Stimulated activated effector memory CD8-positive, alpha-beta T cell treated with anti-CD3 and anti-CD28 coated beads, Interleukin-12 subunit alpha, Interleukin-12 subunit beta, amount 100 ng/mL, for 72 hours (primary cell): Measurements from ENCODE around the gene ZC3H18.

Experiments
- ATAC-seq: fragments of 150-1000 bp; cut with Tn5 transposase; 2 replicates; pipeline ENCODE4 v1.10.0; 2021
- DNase-seq, 2 donors: peaks; one replicate each; pipeline ENCODE4 v3.0.0; 2021 to 2022; ENCODE audit warnings: low spot score in 2 of 2
- H3K27ac Mint-ChIP-seq: one replicate; pipeline ENCODE4 v1.8.0; 2022; ENCODE audit warnings: mild to moderate bottlenecking, mixed read lengths
- H3K36me3 Mint-ChIP-seq: one replicate; pipeline ENCODE4 v1.8.0; 2022; ENCODE audit warnings: mild to moderate bottlenecking, mixed read lengths
- H3K4me1 Mint-ChIP-seq: one replicate; pipeline ENCODE4 v1.8.0; 2022; ENCODE audit warnings: mixed read lengths
- H3K4me3 Mint-ChIP-seq: one replicate; pipeline ENCODE4 v1.8.0; 2022; ENCODE audit warnings: mild to moderate bottlenecking, mixed read lengths
- H3K9me3 Mint-ChIP-seq: one replicate; pipeline ENCODE4 v1.8.0; 2022; ENCODE audit warnings: mixed read lengths

The ZC3H18 gene

DNA sequence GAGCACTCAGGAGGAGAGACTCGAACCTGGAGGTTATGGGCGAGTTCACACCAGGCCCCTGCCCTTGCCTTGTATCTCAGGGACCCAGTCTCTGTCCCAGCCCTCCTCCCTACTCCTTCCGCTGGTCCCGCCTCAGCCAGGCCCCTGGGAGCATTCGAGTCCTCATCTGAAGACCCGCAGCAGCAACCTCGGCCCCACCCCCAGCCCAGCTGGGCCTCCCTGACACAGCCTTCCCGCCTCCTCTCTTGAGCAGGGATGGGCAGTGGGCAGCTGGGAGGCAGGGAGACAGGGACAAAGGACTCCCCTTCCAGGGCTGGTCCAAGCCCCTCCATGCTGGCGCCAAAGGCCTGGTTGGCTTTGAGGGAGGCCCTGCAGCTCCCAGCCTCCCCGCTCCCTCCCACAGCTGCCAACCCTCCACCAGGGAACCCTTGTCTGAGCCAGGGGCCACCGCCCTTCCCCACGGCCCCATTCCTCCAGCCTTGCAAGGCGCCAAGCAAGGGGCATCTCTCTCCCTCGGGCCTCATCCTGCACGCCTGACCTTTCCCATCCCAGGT is 15.4 kb upstream of the ZC3H18 start:
- no peak overlapping the region for H3K27ac Mint-ChIP-seq
- DNase-seq (no peak), ATAC-seq (no peak)
- no peak overlapping the region for H3K4me3 Mint-ChIP-seq
- H3K4me1 Mint-ChIP-seq = peaks cover 16% of the 10 kb centered on the region
- no peaks in the 10 kb centered on the region for H3K36me3 Mint-ChIP-seq
- H3K9me3 Mint-ChIP-seq = peaks cover 3% of the 10 kb centered on the region

DNA sequence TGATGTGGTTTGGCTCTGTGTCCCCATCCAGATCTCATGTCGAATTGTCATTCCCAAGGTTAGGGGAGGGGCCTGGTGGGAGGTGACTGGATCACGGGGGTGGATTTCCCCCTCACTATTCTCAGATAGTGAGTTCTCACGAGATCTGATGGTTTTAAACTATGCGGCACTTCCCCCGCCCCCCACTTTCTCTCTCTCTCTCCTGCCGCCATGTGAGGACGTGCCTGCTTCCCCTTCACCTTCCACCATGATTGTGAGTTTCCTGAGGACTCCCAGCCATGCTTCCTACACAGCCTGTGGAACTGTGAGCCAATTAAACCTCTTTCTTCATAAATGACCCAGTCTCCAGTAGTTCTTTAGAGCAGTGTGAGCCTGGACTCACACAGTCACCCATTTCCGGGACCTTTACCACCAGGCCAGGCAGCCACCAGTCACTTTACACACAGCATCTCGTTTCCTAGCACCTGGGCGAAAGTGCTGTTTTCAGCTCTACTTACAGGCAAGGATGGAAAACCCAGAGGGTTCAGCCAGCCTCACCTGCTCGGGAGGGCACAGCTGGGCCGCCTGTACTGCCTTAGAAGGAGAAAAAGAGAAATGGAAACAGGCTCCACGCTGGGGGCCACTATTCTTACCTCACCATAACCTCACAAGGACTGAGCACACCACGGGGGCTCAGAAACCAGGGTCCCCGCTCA is 13.8 kb upstream of the ZC3H18 start:
- ATAC-seq (no peak), DNase-seq (no peak)
- Mint-ChIP-seq H3K36me3 (no peaks in the 10 kb centered on the region), H3K4me3 (no peak overlapping the region), H3K27ac (no peak overlapping the region), H3K4me1 (peaks cover 7% of the 10 kb centered on the region), H3K9me3 (peaks cover 3% of the 10 kb centered on the region)

DNA sequence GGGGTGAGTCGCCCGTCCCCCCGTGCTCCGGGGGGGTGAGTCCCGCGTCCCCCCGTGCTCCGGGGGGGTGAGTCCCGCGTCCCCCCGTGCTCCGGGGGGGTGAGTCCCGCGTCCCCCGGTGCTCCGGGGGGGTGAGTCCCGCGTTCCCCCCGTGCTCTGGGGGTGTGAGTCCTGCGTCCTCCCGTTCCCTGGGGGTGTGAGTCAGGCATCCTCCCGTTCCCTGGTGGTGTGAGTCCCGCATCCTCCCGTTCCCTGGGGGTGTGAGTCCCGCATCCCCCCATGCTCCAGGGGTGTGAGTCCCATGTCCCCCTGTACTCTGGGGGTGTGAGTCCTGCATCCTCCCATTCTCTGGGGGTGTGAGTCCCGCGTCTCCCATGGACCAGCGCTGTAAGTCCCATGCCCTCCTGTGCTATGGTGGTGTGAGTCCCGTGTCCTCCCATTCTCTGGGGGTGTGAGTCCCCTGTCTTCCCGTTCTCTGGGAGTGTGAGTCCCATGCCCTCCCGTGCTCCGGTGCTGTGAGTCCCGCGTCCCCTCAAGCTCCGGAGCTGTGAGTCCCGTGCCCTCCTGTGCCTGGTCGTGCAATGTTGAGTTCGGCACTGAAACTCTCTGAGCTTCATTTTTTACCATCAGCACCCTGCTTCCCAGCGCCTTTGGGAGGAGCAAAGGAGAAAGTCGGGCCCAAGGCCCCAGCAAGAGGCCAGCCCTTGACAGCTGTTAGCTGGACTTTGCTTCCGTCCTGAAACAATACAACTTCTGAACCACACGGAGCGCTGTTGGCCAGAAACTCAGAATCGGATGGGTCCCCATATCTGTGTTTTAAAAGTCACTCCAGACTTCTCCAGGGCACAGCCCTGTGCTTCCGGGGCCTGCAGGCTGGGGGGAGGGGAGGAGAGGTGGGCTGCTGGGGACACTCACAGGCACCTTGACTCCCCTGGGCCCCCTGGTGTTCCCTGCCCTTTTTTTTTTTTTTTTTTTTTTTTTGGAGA is 11.5 kb upstream of the ZC3H18 start:
- Mint-ChIP-seq H3K36me3 (no peaks in the 10 kb centered on the region), H3K27ac (no peak overlapping the region), H3K9me3 (peaks cover 3% of the 10 kb centered on the region), H3K4me3 (no peak overlapping the region), H3K4me1 (peaks cover 5% of the 10 kb centered on the region)
- ATAC-seq (peak; percentile 48), DNase-seq (no peak)

DNA sequence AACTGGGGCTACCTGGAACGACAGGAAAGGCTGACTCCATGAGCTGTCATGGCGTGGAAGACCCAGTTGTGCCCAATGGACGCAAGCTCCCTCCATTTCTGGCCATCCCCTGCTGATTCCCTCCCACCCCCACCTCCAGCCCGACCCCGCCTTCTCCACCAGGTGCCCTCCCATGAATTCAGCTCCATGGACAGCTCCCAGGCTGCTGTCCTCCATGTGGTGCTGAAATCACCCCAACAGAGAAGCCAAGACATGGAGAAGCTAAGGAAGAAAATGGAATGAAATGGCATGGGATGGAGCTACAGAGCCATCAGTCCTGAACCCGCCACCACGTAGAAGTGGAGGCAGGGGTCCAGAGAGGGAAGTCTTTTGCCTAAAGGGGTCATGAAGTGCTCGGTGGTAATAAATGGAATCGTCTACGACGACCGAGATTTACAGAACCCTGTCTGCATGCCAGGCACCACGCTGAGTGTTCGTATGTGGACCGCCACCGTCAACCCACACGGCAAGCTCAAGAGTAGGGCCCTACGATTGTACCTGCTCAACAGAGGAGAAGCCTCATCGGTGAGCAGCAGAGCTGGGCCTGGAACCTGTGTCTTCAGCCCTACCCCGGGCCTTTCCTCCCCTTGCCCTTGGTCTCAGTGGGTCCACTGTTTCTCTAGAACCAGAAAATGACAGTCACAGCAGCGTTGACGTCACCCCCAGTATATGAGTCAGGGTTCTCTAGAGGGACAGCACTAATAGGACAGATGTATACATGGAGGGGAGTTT is 9.3 kb upstream of the ZC3H18 start:
- DNase-seq (no peak), ATAC-seq (peak; percentile 55)
- H3K4me1 Mint-ChIP-seq = peaks cover 8% of the 10 kb centered on the region
- H3K4me3 Mint-ChIP-seq = no peak overlapping the region
- no peaks in the 10 kb centered on the region for H3K36me3 Mint-ChIP-seq
- no peak overlapping the region for H3K27ac Mint-ChIP-seq
- H3K9me3 Mint-ChIP-seq = peaks cover 3% of the 10 kb centered on the region

DNA sequence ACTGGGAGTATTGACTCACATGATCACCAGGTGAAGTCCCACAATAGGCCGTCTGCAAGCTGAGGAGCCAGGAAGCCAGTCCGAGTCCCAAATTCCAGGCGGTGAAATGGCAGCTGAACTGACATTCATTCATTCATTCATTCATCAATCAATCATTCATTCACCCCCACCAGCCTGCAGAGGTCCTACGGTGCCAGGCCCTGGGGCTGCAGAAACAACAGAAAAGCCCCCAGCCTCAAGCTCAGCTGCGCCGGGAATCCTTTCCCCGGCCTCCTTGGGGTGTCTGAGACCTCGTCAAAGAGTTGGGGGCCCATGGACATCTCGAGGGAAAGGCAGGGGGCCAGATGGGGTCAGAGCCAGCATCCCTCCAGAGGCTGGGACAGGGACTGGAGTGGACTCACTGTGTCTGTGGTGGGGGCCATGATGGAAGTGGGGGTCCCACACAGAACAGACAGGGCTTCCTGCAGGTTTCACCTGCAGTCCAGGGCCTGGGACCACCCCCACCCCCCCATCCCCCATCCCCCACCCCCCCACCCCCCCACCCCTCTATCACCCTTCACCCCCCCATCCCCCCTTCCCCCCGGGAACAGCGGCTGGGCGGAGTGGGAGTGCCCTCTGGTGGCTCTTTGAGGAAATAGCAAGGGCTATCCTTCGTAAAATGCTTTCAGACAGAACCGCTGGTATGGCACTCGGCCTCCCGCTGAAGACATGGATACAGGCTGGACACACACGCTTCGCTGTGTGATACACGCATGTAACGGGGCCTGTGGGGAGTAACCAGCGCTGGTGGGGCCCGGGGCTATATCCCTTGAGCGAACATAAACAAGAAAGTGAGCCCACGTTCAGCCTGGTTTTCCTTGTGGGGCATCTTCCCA is 8.5 kb upstream of the ZC3H18 start:
- Mint-ChIP-seq H3K4me1 (peaks cover 16% of the 10 kb centered on the region), H3K36me3 (no peaks in the 10 kb centered on the region), H3K4me3 (no peak overlapping the region), H3K9me3 (no peaks in the 10 kb centered on the region), H3K27ac (no peak overlapping the region)
- DNase-seq (peak in 1 of 2 donors; percentile 70), ATAC-seq (peak; percentile 37)

DNA sequence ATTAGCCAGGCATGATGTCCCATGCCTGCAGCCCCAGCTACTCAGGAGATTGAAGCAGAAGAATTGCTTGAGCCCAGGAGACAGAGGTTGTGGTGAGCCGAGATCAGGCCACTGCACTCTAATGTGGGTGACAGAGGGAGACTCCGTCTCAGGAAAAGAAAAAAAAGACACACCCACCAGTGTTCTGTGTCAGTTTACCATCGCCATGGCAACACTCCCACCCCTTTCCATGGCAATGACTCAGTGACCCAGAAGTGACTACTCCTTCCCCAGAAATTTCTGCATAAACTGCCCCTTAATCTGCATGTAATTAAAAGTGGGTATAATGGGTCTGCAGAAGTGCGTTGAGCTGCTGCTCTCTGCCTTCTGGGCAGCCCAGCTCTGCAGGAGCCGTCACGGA is 4.0 kb upstream of the ZC3H18 start:
- peak; percentile 64 for ATAC-seq
- peak overlapping the region; percentile 48 for H3K27ac Mint-ChIP-seq
- peaks cover 24% of the 10 kb centered on the region for H3K4me1 Mint-ChIP-seq
- no peaks in the 10 kb centered on the region for H3K9me3 Mint-ChIP-seq
- peak; percentile 35 to 63 for DNase-seq
- H3K4me3 Mint-ChIP-seq = no peak overlapping the region
- peaks cover 20% of the 10 kb centered on the region for H3K36me3 Mint-ChIP-seq

DNA sequence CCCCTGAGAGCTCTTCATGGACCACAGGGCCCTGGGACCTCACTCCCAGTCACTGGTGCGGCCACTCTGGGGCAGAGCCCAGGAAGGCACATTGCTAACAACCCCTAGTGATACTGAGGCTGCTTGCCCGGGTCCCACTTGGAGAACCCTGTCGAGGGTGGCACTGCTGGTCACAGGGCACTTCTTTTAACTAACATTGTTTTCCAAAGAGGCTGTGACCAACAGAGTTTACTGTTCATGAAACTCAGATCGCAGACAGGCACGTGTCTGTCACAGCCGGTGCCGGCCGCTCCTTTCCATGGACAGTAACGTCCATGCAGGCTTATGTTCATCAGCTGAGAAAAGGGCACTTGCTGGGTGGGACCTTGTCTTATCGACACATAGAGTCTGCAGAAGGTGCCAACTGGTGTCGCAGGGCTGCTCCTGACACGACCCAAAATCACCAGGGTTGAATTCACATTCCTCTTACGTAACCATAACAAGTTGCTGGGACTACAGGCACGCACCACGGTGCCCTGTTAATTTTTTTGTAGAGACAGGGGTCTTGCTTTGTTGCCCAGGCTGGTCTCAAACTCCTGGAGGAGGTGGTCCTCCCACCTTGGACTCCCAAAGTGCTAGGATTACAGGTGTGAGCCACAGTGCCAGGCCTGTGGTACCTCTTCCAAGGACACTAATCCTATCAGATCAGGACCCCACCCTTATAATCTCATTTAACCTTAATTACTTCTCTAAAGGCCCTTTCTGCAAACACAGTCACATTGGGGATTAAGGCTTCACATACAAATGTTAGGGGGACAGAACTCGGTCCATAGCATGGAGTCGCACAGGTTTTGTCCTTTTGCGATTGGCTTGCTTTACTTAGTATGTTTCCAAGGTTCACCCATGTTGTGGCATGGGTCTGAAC is 1.2 kb upstream of the ZC3H18 start:
- DNase-seq (peak in 1 of 2 donors; percentile 54), ATAC-seq (no peak)
- Mint-ChIP-seq H3K36me3 (peaks cover 48% of the 10 kb centered on the region), H3K9me3 (no peaks in the 10 kb centered on the region), H3K4me3 (peak overlapping the region; percentile 78), H3K4me1 (peaks cover 35% of the 10 kb centered on the region), H3K27ac (peak overlapping the region; percentile 86)

DNA sequence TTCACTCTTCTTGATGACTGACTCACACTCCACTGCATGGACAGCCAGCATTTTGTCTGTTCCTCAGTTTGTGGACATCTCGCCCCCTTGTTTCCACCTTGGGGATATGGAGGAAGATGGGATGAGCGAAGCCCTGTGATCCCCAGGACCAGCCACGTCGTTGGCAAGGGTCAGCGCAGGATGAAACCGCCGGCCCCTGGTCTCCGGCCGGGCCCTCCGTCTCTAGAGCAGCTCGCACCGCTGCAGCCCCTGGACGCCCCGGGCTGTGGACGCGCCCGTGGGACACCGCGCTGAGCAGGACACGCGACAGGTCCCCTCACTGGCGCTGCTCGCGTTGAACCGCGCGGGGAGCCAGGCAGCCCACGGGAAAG is 604 bp upstream of the ZC3H18 start:
- Mint-ChIP-seq H3K9me3 (no peaks in the 10 kb centered on the region), H3K4me3 (peak overlapping the region; percentile 78), H3K27ac (peak overlapping the region; percentile 86), H3K4me1 (peaks cover 35% of the 10 kb centered on the region), H3K36me3 (peaks cover 54% of the 10 kb centered on the region)
- DNase-seq = peak in 1 of 2 donors; percentile 54
- peak; percentile 40 for ATAC-seq

DNA sequence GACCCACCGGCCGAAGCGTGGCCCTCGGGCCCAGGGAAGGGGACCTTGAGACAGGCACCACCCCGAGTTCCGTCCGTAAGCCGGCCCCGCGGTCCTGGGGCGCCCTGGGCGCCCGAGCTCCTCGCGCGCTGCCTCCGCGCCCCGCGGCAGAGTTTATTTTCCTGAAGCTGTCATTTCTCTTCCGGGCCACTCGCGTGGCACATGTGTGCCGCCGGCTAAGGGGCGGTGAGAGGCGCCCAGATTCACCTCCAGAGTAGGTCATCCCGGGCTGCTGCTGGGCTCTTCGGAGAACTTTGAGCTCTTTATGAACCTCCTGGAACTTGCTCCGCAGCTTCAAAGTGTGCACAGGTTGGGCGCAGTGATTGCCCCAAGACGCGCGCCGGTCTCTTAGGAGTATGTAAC is 489 bp downstream of the ZC3H18 start:
- H3K27ac Mint-ChIP-seq = peak overlapping the region; percentile 86
- no peaks in the 10 kb centered on the region for H3K9me3 Mint-ChIP-seq
- DNase-seq = no peak
- peaks cover 34% of the 10 kb centered on the region for H3K4me1 Mint-ChIP-seq
- H3K36me3 Mint-ChIP-seq = peaks cover 65% of the 10 kb centered on the region
- H3K4me3 Mint-ChIP-seq = peak overlapping the region; percentile 78
- ATAC-seq = peak; percentile 54

DNA sequence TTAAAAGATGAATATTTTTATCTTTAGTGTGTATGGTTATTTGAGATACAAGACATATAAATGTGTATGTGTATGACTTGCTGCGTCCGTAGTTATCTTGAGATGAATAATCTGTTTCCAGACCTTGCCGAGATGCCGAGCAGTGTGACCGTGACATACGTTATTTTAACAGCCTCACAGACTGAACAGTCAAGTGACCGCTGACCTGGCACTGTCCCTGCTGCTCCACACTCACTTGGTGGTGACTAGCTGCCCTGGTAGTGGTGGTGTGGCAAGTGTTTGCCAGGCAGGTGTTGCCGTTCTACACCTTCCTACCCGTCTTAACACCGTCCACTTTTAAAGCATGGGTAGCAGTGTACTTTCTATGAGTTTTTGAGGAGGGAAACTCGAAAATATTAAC is 5.0 kb downstream of the ZC3H18 start:
- no peak overlapping the region for H3K27ac Mint-ChIP-seq
- H3K4me3 Mint-ChIP-seq = no peak overlapping the region
- no peak for DNase-seq
- no peaks in the 10 kb centered on the region for H3K9me3 Mint-ChIP-seq
- no peak for ATAC-seq
- peaks cover 49% of the 10 kb centered on the region for H3K4me1 Mint-ChIP-seq
- H3K36me3 Mint-ChIP-seq = peaks cover 97% of the 10 kb centered on the region

DNA sequence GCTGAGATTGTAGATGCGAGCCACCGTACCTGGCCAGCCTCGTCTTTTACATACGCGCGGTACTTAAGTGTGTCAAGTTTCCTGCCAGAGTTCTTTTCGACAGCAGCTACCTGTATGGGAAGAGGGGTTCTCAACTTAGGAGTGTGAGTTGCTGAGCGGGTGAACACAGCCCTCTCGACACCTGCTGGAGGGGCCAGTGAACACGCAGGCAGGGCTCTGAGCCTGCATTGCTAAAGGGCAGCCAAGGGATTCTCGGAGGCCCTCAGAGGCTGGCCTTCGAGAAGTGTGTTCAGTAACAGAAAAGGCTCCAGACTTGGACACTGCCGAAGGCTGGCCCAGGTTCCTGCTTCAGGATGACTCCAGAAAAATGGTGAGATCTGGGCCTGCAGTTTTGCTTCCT is 6.1 kb downstream of the ZC3H18 start:
- Mint-ChIP-seq H3K9me3 (no peaks in the 10 kb centered on the region), H3K36me3 (peaks cover 97% of the 10 kb centered on the region), H3K27ac (peak overlapping the region; percentile 48), H3K4me1 (peaks cover 57% of the 10 kb centered on the region), H3K4me3 (no peak overlapping the region)
- DNase-seq (no peak), ATAC-seq (no peak)

DNA sequence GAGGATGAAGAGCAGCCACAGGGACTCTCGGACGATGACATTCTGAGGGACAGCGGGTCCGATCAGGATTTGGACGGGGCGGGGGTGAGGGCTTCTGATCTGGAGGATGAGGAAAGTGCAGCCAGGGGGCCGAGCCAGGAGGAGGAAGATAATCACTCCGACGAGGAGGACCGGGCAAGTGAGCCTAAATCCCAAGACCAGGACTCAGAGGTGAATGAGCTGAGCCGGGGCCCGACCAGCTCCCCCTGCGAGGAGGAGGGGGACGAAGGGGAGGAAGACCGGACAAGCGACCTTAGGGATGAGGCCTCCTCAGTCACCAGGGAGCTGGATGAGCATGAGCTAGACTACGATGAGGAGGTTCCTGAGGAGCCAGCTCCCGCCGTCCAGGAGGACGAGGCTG is 7.0 kb downstream of the ZC3H18 start:
- no peaks in the 10 kb centered on the region for H3K9me3 Mint-ChIP-seq
- H3K4me1 Mint-ChIP-seq = peaks cover 55% of the 10 kb centered on the region
- peaks cover 95% of the 10 kb centered on the region for H3K36me3 Mint-ChIP-seq
- ATAC-seq (no peak), DNase-seq (no peak)
- H3K4me3 Mint-ChIP-seq = no peak overlapping the region
- peak overlapping the region; percentile 48 for H3K27ac Mint-ChIP-seq

DNA sequence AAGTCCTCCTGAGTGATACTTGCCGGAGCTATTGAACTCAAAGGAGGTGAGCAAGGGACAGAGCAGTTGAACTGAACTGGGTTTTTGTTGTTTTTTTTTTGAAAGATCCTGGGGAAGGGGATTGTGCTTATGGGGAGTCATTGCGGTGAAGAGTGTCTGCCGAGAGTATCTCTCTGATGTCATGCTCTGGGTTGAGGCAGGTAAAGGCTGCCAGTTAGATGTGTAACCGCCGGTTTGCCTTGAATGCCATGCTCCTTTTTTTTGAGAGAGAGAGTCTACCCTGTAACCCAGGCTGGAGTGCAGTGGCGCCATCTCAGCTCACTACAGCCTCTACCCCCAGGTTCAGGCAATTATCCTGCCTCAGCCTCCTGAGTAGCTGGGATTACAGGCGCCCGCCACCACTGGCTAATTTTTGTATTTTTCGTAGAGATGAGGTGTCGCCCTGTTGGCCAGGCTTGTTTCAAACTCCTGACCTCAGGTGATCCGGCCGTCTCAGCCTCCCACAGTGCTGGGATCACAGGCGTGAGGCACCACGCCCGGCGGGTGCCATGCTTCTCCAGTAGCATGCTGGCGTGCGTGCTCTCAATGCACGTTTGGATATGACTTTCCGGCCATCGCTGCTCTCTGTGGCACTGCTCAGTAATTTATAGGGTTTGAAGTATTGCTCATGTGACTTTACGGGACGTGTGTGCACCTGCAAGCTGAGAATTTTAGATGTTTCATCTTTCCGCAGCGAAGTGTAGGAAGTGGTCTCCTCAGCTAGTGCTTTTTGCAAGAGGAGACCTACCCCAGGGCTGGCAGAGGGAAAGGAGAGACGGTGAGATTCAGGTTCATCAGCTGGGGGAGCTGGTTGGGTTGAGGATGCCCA is 8.5 kb downstream of the ZC3H18 start:
- peaks cover 45% of the 10 kb centered on the region for H3K4me1 Mint-ChIP-seq
- ATAC-seq = no peak
- H3K36me3 Mint-ChIP-seq = peaks cover 90% of the 10 kb centered on the region
- H3K27ac Mint-ChIP-seq = peak overlapping the region; percentile 48
- no peak overlapping the region for H3K4me3 Mint-ChIP-seq
- H3K9me3 Mint-ChIP-seq = no peaks in the 10 kb centered on the region
- no peak for DNase-seq
